SK-N-SH treated with all-trans-retinoic acid at 6 μM for 48 hours (cell line): ENCODE data around the gene STPG3.

Source experiments
- ATAC-seq: fragments of 200-7000 bp; cut with Tn5 transposase; 3 replicates; pipeline ENCODE4 v1.9.1; 2020; ENCODE audit warnings: mild to moderate bottlenecking, moderate library complexity
- ARNTL ChIP-seq: fragments of 450-650 bp; formaldehyde crosslinking; IDR thresholded peaks from 2 replicates; pipeline ENCODE4 v1.5.0; 2020; ENCODE audit warnings: low read depth, mild to moderate bottlenecking, moderate library complexity, borderline replicate concordance
- CSDC2 ChIP-seq: fragments of 250-450 bp; sonication (Bioruptor Pico); IDR thresholded peaks from 2 replicates; pipeline ENCODE4 v1.5.0; 2020; ENCODE audit warnings: mild to moderate bottlenecking, moderate library complexity
- ESRRG ChIP-seq: fragments of 250-450 bp; sonication (Bioruptor Pico); IDR thresholded peaks from 2 replicates; pipeline ENCODE4 v1.6.1; 2021; ENCODE audit warnings: mild to moderate bottlenecking
- GLIS3 ChIP-seq: fragments of 250-450 bp; sonication (Bioruptor Pico); IDR thresholded peaks from 2 replicates; pipeline ENCODE4 v1.5.0; 2020; ENCODE audit warnings: mild to moderate bottlenecking, moderate library complexity
- ISL1 ChIP-seq: fragments of 250-450 bp; sonication (Bioruptor Pico); IDR thresholded peaks from 2 replicates; pipeline ENCODE4 v2.1.2; 2022; ENCODE audit warnings: mild to moderate bottlenecking, moderate library complexity
- PPARA ChIP-seq: fragments of 250-450 bp; sonication (Bioruptor Pico); IDR thresholded peaks from 2 replicates; pipeline ENCODE4 v1.5.0; 2020; ENCODE audit warnings: mild to moderate bottlenecking, borderline replicate concordance
- RARB ChIP-seq: fragments of 250-450 bp; sonication (Bioruptor Pico); IDR thresholded peaks from 2 replicates; pipeline ENCODE4 v1.8.0; 2021; ENCODE audit warnings: mild to moderate bottlenecking, moderate library complexity
- TCF4 ChIP-seq: fragments of 250-450 bp; sonication (Bioruptor Pico); IDR thresholded peaks from 2 replicates; pipeline ENCODE4 v1.8.0; 2021; ENCODE audit warnings: mild to moderate bottlenecking, moderate library complexity, borderline replicate concordance
- TOX ChIP-seq: fragments of 250-450 bp; sonication (Bioruptor Pico); IDR thresholded peaks from 2 replicates; pipeline ENCODE4 v1.8.0; 2021; ENCODE audit warnings: mild to moderate bottlenecking, moderate library complexity, borderline replicate concordance
- TSHZ2 ChIP-seq: fragments of 250-450 bp; sonication (Bioruptor Pico); IDR thresholded peaks from 2 replicates; pipeline ENCODE4 v1.5.0; 2020; ENCODE audit warnings: mild to moderate bottlenecking, moderate library complexity
- ZC3H10 ChIP-seq: fragments of 250-450 bp; sonication (Bioruptor Pico); IDR thresholded peaks from 2 replicates; pipeline ENCODE4 v1.5.1; 2021; ENCODE audit warnings: mild to moderate bottlenecking, moderate library complexity
- ZFP3 ChIP-seq: fragments of 250-450 bp; sonication (Bioruptor Pico); IDR thresholded peaks from 2 replicates; pipeline ENCODE4 v1.5.0; 2020; ENCODE audit warnings: mild to moderate bottlenecking, moderate library complexity
- ZNF565 ChIP-seq: fragments of 450-650 bp; formaldehyde crosslinking; conservative IDR thresholded peaks from 2 replicates; pipeline ENCODE4 v1.5.0; 2020; ENCODE audit warnings: low read depth, mild to moderate bottlenecking, moderate library complexity
- ZNF70 ChIP-seq: fragments of 450-650 bp; formaldehyde crosslinking; IDR thresholded peaks from 2 replicates; pipeline ENCODE4 v1.5.0; 2020; ENCODE audit warnings: mild to moderate bottlenecking, moderate library complexity
- TF ChIP-seq, protein P1 (sequence below): fragments of 250-450 bp; sonication (Bioruptor Pico); IDR thresholded peaks from 2 replicates; pipeline ENCODE4 v1.8.0; 2021; ENCODE audit warnings: low read depth, mild to moderate bottlenecking, moderate library complexity, borderline replicate concordance
- TF ChIP-seq, protein P2 (sequence below): fragments of 250-450 bp; sonication (Bioruptor Pico); IDR thresholded peaks from 2 replicates; pipeline ENCODE4 v1.5.1; 2021; ENCODE audit warnings: mild to moderate bottlenecking, moderate library complexity
- TF ChIP-seq, protein P3 (sequence below): fragments of 250-450 bp; sonication (Bioruptor Pico); IDR thresholded peaks from 2 replicates; pipeline ENCODE4 v1.8.0; 2020; ENCODE audit warnings: mild to moderate bottlenecking, moderate library complexity, borderline replicate concordance
- TF ChIP-seq, protein P4 (sequence below): fragments of 250-450 bp; sonication (Bioruptor Pico); IDR thresholded peaks from 2 replicates; pipeline ENCODE4 v1.5.1; 2020; ENCODE audit warnings: low read depth, mild to moderate bottlenecking, moderate library complexity

The STPG3 gene

GRCh38 chr9:137264067-137264466, 13.0 kb downstream of the STPG3 start:
- no peak for TF ChIP-seq PPARA (CRISPR knock-in tag)
- no peak for TF ChIP-seq ARNTL (CRISPR knock-in tag)
- no peak for TF ChIP-seq GLIS3 (CRISPR knock-in tag)
- TF ChIP-seq, protein P1, sequence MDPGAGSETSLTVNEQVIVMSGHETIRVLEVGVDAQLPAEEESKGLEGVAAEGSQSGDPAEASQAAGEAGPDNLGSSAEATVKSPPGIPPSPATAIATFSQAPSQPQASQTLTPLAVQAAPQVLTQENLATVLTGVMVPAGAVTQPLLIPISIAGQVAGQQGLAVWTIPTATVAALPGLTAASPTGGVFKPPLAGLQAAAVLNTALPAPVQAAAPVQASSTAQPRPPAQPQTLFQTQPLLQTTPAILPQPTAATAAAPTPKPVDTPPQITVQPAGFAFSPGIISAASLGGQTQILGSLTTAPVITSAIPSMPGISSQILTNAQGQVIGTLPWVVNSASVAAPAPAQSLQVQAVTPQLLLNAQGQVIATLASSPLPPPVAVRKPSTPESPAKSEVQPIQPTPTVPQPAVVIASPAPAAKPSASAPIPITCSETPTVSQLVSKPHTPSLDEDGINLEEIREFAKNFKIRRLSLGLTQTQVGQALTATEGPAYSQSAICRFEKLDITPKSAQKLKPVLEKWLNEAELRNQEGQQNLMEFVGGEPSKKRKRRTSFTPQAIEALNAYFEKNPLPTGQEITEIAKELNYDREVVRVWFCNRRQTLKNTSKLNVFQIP: no peak
- TF ChIP-seq ESRRG (CRISPR knock-in tag): no peak
- no peak for TF ChIP-seq ZC3H10 (CRISPR knock-in tag)
- no peak for TF ChIP-seq TSHZ2 (CRISPR knock-in tag)
- TF ChIP-seq RARB (CRISPR knock-in tag): no peak
- TF ChIP-seq ISL1 (CRISPR knock-in tag): no peak
- TF ChIP-seq, protein P2, sequence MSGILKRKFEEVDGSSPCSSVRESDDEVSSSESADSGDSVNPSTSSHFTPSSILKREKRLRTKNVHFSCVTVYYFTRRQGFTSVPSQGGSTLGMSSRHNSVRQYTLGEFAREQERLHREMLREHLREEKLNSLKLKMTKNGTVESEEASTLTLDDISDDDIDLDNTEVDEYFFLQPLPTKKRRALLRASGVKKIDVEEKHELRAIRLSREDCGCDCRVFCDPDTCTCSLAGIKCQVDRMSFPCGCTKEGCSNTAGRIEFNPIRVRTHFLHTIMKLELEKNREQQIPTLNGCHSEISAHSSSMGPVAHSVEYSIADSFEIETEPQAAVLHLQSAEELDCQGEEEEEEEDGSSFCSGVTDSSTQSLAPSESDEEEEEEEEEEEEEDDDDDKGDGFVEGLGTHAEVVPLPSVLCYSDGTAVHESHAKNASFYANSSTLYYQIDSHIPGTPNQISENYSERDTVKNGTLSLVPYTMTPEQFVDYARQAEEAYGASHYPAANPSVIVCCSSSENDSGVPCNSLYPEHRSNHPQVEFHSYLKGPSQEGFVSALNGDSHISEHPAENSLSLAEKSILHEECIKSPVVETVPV: no peak
- TF ChIP-seq ZFP3 (CRISPR knock-in tag): no peak
- TF ChIP-seq, protein P3, sequence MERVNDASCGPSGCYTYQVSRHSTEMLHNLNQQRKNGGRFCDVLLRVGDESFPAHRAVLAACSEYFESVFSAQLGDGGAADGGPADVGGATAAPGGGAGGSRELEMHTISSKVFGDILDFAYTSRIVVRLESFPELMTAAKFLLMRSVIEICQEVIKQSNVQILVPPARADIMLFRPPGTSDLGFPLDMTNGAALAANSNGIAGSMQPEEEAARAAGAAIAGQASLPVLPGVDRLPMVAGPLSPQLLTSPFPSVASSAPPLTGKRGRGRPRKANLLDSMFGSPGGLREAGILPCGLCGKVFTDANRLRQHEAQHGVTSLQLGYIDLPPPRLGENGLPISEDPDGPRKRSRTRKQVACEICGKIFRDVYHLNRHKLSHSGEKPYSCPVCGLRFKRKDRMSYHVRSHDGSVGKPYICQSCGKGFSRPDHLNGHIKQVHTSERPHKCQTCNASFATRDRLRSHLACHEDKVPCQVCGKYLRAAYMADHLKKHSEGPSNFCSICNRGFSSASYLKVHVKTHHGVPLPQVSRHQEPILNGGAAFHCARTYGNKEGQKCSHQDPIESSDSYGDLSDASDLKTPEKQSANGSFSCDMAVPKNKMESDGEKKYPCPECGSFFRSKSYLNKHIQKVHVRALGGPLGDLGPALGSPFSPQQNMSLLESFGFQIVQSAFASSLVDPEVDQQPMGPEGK (CRISPR knock-in tag): no peak
- no peak for TF ChIP-seq CSDC2 (CRISPR knock-in tag)
- no peak for TF ChIP-seq ZNF565
- no peak for TF ChIP-seq TCF4 (CRISPR knock-in tag)
- no peak for TF ChIP-seq TOX (CRISPR knock-in tag)
- ATAC-seq: no peak

GRCh38 chr9:137265496-137266161, 14.5 kb downstream of the STPG3 start:
- TF ChIP-seq RARB (CRISPR knock-in tag): no peak
- TF ChIP-seq ISL1 (CRISPR knock-in tag): no peak
- no peak for TF ChIP-seq TOX (CRISPR knock-in tag)
- TF ChIP-seq ZC3H10 (CRISPR knock-in tag): no peak
- no peak for TF ChIP-seq ZFP3 (CRISPR knock-in tag)
- no peak for TF ChIP-seq ESRRG (CRISPR knock-in tag)
- TF ChIP-seq, protein P4, sequence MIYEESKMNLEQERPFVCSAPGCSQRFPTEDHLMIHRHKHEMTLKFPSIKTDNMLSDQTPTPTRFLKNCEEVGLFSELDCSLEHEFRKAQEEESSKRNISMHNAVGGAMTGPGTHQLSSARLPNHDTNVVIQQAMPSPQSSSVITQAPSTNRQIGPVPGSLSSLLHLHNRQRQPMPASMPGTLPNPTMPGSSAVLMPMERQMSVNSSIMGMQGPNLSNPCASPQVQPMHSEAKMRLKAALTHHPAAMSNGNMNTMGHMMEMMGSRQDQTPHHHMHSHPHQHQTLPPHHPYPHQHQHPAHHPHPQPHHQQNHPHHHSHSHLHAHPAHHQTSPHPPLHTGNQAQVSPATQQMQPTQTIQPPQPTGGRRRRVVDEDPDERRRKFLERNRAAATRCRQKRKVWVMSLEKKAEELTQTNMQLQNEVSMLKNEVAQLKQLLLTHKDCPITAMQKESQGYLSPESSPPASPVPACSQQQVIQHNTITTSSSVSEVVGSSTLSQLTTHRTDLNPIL: no peak
- no peak for TF ChIP-seq PPARA (CRISPR knock-in tag)
- TF ChIP-seq ZNF70 (CRISPR knock-in tag): no peak
- no peak for TF ChIP-seq CSDC2 (CRISPR knock-in tag)
- no peak for ATAC-seq

- no peak for ATAC-seq
- TF ChIP-seq ZFP3 (CRISPR knock-in tag) (no peak), ESRRG (CRISPR knock-in tag) (no peak), GLIS3 (CRISPR knock-in tag) (no peak)
- TF ChIP-seq, protein P2: no peak
These were observed 15.1 kb downstream of the STPG3 start for GRCh38 chr9:137266162-137266527.
